ENCODE results near the gene C19orf25. TPM values are rescaled to one million over a fixed set of nuclear protein-coding genes. Genes with fewer than 3 reads are reported as not detected.

The C19orf25 gene
- total and polyA plus RNA-seq, 2 donors (not counting 1 experiment from before 2014, with no cell fraction given) = 11.2 to 24.8 TPM

- peaks cover 2% of the 10 kb centered on the region for H3K27me3 ChIP-seq (ENCODE audit: control insufficient read depth, insufficient read depth, low read length)
- H4K20me1 ChIP-seq (ENCODE audit: control insufficient read depth, extremely low read depth, insufficient read depth, low read length) = no peaks in the 10 kb centered on the region
- no peak for TF ChIP-seq EZH2 (IDR thresholded peaks at IDR 0.05; ENCODE audit: low read length, missing control alignments)
- TF ChIP-seq, protein P1, sequence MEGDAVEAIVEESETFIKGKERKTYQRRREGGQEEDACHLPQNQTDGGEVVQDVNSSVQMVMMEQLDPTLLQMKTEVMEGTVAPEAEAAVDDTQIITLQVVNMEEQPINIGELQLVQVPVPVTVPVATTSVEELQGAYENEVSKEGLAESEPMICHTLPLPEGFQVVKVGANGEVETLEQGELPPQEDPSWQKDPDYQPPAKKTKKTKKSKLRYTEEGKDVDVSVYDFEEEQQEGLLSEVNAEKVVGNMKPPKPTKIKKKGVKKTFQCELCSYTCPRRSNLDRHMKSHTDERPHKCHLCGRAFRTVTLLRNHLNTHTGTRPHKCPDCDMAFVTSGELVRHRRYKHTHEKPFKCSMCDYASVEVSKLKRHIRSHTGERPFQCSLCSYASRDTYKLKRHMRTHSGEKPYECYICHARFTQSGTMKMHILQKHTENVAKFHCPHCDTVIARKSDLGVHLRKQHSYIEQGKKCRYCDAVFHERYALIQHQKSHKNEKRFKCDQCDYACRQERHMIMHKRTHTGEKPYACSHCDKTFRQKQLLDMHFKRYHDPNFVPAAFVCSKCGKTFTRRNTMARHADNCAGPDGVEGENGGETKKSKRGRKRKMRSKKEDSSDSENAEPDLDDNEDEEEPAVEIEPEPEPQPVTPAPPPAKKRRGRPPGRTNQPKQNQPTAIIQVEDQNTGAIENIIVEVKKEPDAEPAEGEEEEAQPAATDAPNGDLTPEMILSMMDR (conservative IDR thresholded peaks at IDR 0.05 in 1 of 2, IDR thresholded peaks at IDR 0.05 in 1 of 2; ENCODE audit: low read depth in 1 of 2, low read length in 2 of 2) = no peak
- no peak overlapping the region for H3K27ac ChIP-seq (ENCODE audit: insufficient read depth, low read length)
- DNase-seq (ENCODE audit: low read depth in 2 of 2) = no peak
- H2AFZ ChIP-seq (ENCODE audit: low read length) = no peak overlapping the region
- H3K9ac ChIP-seq (ENCODE audit: insufficient read depth, low read length) = no peak overlapping the region
- H3K79me2 ChIP-seq (ENCODE audit: control insufficient read depth, insufficient read depth, low read length) = no peaks in the 10 kb centered on the region
- no peaks in the 10 kb centered on the region for H3K9me3 ChIP-seq (ENCODE audit: control insufficient read depth, insufficient read depth, low read depth, low read length)
- H3K4me2 ChIP-seq (ENCODE audit: extremely low read depth, insufficient read depth, low read length) = no peak overlapping the region
- H3K4me1 ChIP-seq (ENCODE audit: control insufficient read depth, extremely low read depth, insufficient read depth, low read length) = no peaks in the 10 kb centered on the region
- H3K36me3 ChIP-seq (ENCODE audit: control insufficient read depth, insufficient read depth, low read length) = no peaks in the 10 kb centered on the region
- no peak overlapping the region for H3K4me3 ChIP-seq (replicated peaks in 1 of 4; ENCODE audit: control extremely low read depth in 1 of 4, insufficient read depth in 1 of 4, low read depth in 3 of 4, low read length in 4 of 4)
These were observed 30.8 kb upstream of the C19orf25 start for GRCh38 chr19:1509602-1510441.

GRCh38 chr19:1508507-1508856, 29.5 kb upstream of the C19orf25 start:
- Histone ChIP-seq H3K27ac (ENCODE audit: insufficient read depth, low read length) (no peak overlapping the region), H2AFZ (ENCODE audit: low read length) (no peak overlapping the region), H3K27me3 (ENCODE audit: control insufficient read depth, insufficient read depth, low read length) (peaks cover 2% of the 10 kb centered on the region), H3K36me3 (ENCODE audit: control insufficient read depth, insufficient read depth, low read length) (no peaks in the 10 kb centered on the region), H3K9ac (ENCODE audit: insufficient read depth, low read length) (no peak overlapping the region), H3K79me2 (ENCODE audit: control insufficient read depth, insufficient read depth, low read length) (no peaks in the 10 kb centered on the region), H3K9me3 (ENCODE audit: control insufficient read depth, insufficient read depth, low read depth, low read length) (no peaks in the 10 kb centered on the region), H3K4me3 (replicated peaks in 1 of 4; ENCODE audit: control extremely low read depth in 1 of 4, insufficient read depth in 1 of 4, low read depth in 3 of 4, low read length in 4 of 4) (peak overlapping the region in 2 of 4 experiments; percentile 23 to 25), H4K20me1 (ENCODE audit: control insufficient read depth, extremely low read depth, insufficient read depth, low read length) (no peaks in the 10 kb centered on the region), H3K4me2 (ENCODE audit: extremely low read depth, insufficient read depth, low read length) (peak overlapping the region; percentile 68), H3K4me1 (ENCODE audit: control insufficient read depth, extremely low read depth, insufficient read depth, low read length) (no peaks in the 10 kb centered on the region)
- no peak for TF ChIP-seq EZH2 (IDR thresholded peaks at IDR 0.05; ENCODE audit: low read length, missing control alignments)
- TF ChIP-seq, protein P1 (conservative IDR thresholded peaks at IDR 0.05 in 1 of 2, IDR thresholded peaks at IDR 0.05 in 1 of 2; ENCODE audit: low read depth in 1 of 2, low read length in 2 of 2) = no peak
- DNase-seq (ENCODE audit: low read depth in 2 of 2) = no peak

DNA sequence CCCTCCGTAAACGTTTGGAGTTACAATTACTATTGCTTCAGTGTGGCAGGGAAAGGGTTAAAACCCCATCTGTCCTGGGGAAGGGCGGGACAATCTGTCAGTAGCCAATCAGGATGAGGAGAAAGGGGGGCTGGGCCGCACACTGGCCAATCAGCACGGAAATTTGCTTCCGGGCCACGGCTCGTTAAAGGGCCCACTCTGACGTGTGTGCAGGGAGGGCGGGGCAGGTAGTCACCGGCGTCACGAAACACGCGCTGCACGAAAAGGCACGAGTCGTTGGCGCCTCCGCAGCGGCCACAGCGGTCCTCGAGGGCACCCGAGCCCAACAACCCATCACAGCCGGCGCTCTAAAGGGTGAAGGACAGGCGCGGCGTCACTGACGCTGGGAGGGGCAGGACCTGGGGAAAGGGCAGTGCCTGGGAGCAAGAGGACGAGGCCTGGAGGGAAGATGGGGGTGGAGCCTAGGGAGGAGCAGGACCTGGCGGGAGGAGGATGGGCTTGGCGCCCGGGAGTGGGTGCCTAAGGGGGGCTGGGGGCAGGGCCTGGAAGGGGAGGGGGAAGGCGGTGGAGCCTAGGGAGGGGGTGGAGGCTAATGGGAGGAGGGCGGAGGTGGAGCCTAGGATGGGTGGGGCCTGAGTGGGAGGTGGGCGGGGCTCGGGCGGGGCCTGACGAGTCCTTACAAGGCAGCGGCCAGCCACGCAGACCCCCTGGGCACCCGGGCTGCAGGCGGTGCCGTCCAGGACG, 28.9 kb upstream of the C19orf25 start:
- no peak for TF ChIP-seq EZH2 (IDR thresholded peaks at IDR 0.05; ENCODE audit: low read length, missing control alignments)
- TF ChIP-seq, protein P1 (conservative IDR thresholded peaks at IDR 0.05 in 1 of 2, IDR thresholded peaks at IDR 0.05 in 1 of 2; ENCODE audit: low read depth in 1 of 2, low read length in 2 of 2) = no peak
- H3K79me2 ChIP-seq (ENCODE audit: control insufficient read depth, insufficient read depth, low read length) = no peaks in the 10 kb centered on the region
- DNase-seq (ENCODE audit: low read depth in 2 of 2) = peak; percentile 93 to 97

More for the DNA sequence above, 28.9 kb upstream of the C19orf25 start:
- Histone ChIP-seq H3K9me3 (ENCODE audit: control insufficient read depth, insufficient read depth, low read depth, low read length) (no peaks in the 10 kb centered on the region), H3K9ac (ENCODE audit: insufficient read depth, low read length) (peak overlapping the region; percentile 55), H3K27ac (ENCODE audit: insufficient read depth, low read length) (peak overlapping the region; percentile 82), H3K4me1 (ENCODE audit: control insufficient read depth, extremely low read depth, insufficient read depth, low read length) (peaks cover 2% of the 10 kb centered on the region), H4K20me1 (ENCODE audit: control insufficient read depth, extremely low read depth, insufficient read depth, low read length) (no peaks in the 10 kb centered on the region), H2AFZ (ENCODE audit: low read length) (peak overlapping the region; percentile 87), H3K4me2 (ENCODE audit: extremely low read depth, insufficient read depth, low read length) (peak overlapping the region; percentile 68), H3K36me3 (ENCODE audit: control insufficient read depth, insufficient read depth, low read length) (no peaks in the 10 kb centered on the region), H3K27me3 (ENCODE audit: control insufficient read depth, insufficient read depth, low read length) (peaks cover 7% of the 10 kb centered on the region), H3K4me3 (replicated peaks in 1 of 4; ENCODE audit: control extremely low read depth in 1 of 4, insufficient read depth in 1 of 4, low read depth in 3 of 4, low read length in 4 of 4) (peak overlapping the region in 3 of 4 experiments; percentile 34 to 57 (median 47))
